Activated CD8-positive, alpha-beta memory T cell treated with anti-CD3 and anti-CD28 coated beads for 4 hours (primary cell): ENCODE measurements around the gene ANKDD1A.

Experiments
- DNase-seq, 2 donors: peaks; one replicate each; pipeline ENCODE4 v3.0.0-alpha.2; 2020; ENCODE audit warnings: low read depth in 2 of 2

ANKDD1A gene

GRCh38 chr15:64911311-64912186 lies at the start of gene ANKDD1A:
ANKDD1A (plus strand) TSS chr15:64911902; CDS start chr15:64911931, 29 bp downstream.
- no peak for DNase-seq

DNA sequence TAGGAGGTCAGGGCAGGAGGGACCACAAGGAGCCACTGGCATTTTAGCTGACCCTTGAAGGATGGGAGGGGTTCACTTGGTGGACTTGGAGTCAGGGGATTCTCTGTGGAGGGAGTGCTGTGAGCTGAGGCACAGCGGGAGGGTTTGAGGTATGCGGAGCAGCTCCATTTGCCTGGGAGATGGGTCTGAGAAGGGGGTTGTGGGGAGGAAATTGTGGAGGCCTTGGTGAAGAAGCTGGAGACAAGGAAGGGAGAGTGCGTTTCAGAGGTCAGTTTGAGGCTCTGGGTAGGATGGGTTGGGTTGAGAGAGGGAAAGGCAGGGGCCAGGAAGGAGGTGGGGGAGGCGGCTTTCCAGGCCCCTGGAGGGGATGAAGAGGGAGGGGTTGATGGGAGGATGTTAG lies 49.7 kb upstream of the ANKDD1A start:
- no peak for DNase-seq

DNA sequence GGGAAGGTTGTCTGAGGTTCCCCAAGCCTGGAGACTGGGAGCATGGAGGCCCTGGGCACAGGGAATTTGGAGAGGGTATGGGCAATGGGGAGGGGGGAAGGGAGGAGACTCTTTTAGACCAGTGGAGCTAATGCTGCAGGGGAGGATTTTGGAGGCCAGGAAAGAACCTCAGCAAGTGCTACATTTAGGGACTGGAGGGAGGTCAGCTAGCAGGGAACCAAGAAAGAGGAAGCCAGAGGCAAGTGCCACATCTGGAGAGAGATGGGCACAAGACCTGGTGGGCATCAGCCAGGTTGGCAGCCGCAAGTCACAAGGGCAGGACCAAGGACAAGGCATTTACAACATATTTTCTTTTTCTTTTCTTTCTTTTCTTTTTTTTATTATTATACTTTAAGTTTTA lies 49.3 kb upstream of the ANKDD1A start:
- DNase-seq = no peak

DNA sequence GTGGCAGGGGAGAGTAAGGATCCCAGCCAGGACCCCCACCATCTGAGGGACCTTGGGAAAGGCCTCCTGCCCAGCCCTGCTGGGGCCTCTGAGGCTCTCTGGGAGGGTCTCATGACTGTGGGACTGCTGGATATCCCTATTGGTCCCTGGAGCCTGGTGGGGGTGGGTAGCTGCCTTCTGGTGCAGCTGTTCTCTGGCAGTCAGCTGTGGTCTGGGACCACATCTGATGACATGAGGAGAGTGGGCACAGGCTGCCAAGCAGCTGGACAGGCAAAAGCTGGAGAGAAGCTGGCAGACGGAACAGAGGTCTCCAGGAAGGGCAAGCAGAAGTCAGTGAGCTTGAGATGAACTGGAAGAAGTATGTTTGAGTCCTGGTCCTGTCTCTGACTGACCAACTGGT lies 47.6 kb upstream of the ANKDD1A start:
- DNase-seq = no peak

DNA sequence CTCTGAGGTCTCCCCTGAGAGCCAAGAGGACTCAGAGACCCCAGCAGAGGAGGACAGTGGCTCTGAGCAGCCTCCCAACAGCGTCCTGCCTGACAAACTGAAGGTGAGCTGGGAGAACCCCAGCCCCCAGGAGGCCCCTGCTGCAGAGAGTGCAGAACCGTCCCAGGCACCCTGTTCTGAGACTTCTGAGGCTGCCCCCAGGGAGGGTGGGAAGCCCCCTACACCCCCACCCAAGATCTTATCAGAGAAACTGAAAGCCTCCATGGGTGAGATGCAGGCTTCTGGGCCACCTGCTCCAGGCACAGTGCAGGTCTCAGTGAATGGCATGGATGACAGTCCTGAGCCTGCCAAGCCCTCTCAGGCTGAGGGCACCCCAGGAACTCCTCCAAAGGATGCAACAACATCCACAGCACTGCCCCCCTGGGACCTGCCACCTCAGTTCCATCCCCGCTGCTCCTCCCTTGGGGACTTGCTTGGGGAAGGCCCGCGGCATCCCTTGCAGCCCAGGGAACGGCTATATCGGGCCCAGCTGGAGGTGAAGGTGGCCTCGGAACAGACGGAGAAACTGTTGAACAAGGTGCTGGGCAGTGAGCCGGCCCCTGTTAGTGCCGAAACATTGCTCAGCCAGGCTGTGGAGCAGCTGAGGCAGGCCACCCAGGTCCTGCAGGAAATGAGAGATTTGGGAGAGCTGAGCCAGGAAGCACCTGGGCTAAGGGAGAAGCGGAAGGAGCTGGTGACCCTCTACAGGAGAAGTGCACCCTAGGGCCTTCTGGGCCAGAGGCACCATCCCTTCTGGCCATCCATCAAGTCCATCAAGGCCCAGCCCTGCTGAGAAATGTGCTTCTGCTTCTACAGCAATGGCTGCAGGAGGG lies 46.3 kb upstream of the ANKDD1A start:
- no peak for DNase-seq

- no peak for DNase-seq
Measured at GRCh38 chr15:64865998-64866520, 45.6 kb upstream of the ANKDD1A start.

- no peak for DNase-seq
Measured at GRCh38 chr15:64869501-64869900, 42.2 kb upstream of the ANKDD1A start.

DNA sequence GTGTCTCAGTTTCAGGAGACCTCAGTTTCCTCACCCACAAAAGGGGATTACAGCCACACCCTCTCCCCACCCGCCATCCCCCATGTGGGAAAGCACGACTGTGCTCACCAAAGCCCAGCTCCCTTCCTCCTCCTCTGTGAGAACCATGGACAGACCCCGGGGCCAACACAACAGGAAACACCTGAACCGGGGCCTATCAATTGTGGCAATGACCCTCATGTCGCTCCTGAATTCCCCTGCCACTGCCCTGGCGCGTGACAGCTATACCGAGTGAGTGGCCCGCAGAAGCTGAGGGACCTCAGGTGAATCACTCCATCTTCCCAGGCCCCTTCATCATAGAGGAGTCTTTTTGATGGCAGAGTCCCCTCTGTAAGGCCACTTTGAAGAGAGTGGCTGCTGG lies 41.3 kb upstream of the ANKDD1A start:
- no peak for DNase-seq

- no peak for DNase-seq
Measured at GRCh38 chr15:64875641-64876223, 36.0 kb upstream of the ANKDD1A start.

DNA sequence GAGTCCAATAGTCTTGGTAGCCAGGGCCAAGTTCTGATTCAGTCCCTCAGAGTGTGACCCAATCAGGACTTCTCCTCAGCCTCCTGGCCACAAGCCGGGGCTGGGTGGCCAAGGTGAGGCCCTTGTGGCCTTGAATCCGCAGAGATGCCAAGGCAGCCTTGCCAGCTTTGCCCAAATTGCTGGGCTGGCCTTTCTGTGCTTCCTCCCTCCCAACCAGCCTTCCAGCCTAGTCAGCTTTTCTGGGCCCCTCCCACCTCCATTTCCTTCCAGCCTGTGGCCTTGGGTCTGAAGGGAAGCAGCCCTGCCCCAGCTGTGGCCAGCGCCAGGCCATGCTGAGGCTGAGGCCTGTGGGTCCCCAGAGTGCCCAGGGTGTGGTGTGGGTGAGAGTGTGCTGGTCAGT lies 34.3 kb upstream of the ANKDD1A start:
- no peak for DNase-seq

DNA sequence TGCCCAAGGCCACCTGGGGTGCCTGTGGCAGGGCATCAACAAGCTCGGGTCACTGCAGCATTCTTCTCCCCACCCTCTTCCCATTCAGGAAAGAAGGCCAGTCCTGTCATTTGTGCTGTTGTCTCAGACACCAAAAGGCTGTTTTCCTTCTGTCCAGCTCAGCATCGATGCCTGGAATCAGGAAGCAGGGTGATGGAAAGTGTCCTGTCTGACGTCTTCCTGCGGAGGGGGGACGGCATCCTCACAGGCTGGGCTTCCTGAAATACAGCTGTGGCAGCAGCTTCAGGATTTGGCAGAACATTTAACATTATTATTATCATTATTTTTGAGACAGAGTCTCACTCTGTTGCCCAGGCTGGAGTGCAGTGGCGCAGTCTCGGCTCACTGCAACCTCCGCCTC lies 33.0 kb upstream of the ANKDD1A start:
- DNase-seq = no peak

GRCh38 chr15:64883100-64883581 lies 28.6 kb upstream of the ANKDD1A start:
- no peak for DNase-seq

DNA sequence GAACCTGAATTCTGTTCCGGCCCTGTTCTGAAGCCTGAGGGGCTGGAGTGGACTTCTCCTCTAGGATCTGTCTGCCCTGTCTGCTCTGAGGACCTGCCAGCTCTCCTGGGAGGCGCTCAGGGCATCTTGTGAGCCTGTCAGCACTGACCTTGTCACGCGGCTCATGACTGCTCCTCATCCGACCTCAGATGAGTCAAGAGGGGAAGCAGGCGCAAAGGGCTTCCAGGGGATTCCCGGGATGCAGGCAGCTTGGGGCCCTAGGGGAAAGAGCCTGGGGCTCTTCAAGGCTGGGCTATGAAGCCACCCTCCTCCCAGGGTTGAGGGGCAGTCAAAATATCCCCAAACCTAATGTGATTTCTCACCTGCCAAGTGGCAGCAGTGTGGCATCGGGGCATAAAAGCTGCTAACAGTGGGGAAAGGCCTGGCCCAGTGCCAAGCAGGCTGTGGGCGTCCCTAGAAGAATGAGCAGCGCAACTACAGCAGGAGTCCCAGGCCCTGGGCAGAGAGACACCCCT lies 27.6 kb upstream of the ANKDD1A start:
- peak; percentile 66 to 67 for DNase-seq

- no peak for DNase-seq
Measured at GRCh38 chr15:64884679-64885078, 27.0 kb upstream of the ANKDD1A start.

DNA sequence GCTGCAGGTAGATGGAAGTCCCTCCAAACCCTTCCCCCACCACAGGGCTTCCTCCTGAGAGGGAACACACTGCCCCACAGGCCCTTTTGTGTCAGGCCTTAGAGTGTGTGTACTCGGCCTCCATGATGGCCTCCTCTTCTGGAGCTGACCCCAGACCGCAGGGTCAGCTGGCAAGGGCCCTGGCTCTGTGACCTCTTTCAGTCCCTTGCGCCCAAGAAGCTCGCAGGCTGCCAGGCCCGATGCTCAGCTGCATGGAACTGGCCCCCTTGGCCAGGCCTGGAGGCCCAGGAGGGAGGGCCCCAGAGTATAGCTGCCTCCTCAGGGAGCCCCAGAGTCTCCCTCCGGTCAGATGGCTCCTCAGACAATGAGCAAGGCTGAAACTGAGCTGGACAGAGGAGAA lies 23.4 kb upstream of the ANKDD1A start:
- DNase-seq = no peak

DNA sequence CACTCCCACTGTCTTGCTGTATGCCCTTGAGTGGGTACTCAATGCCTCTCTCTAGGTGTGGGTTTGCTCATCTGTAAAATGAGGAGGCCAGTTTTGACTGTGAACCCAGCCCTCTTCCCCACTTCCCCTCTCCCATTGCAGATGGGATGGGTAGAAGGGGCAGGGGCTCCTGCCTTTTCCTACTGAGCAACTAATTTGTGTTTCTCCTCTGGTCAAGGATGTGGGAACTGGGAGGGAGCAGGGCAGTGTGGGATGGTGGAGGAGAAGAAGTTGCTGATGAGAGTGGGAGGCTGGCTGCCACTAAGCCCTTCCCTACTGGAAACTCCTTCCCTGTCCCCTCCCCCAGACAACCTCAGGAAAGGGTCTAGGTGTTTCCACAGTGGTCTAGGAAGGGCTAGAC lies 20.1 kb upstream of the ANKDD1A start:
- no peak for DNase-seq

GRCh38 chr15:64892847-64893403 lies 18.8 kb upstream of the ANKDD1A start:
- no peak for DNase-seq

DNA sequence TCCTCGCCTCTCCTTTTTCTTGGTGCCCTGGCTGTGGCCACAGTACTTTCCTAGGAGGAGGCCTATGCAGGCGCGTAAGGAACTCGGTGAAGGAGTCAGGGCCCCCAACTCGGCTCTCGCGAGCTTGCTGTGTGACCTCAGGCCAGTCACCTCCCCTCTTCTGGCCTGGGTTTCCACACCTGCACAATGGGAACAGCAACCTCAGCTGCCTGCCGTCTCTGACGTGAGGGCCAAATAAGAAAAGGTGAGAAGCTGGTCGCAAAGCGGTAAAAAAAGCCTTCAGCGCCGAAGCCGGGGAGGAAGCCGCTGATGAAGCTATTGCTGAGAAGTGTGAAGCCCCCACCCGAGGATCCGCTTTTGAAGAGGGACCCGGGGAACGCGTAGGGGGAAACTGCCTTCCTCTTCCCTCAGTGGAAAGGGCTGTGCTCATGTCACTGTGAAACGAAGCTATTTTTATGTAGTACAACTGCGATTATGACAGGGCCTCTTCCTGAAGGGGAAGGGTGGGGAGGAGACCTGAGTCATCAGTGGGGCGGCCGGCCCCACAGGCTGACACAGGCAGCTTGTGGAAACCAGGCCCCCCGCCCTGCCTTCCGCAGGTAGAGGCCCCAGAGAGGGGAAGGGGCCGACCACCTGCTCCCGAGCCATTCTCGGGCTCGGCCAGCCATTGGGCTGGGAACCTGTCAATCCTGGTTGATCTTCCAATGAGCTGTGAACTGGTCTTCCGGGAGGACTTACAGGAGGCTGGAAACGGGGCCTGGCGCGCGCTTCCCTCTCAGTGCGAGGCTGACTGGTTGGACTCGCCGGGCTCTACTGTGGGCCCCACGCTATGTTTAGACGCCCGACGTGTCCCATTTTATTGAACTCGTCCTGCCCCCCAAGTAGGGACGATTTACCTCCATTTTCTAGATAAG lies 18.0 kb upstream of the ANKDD1A start:
- peak; percentile 84 to 94 for DNase-seq

DNA sequence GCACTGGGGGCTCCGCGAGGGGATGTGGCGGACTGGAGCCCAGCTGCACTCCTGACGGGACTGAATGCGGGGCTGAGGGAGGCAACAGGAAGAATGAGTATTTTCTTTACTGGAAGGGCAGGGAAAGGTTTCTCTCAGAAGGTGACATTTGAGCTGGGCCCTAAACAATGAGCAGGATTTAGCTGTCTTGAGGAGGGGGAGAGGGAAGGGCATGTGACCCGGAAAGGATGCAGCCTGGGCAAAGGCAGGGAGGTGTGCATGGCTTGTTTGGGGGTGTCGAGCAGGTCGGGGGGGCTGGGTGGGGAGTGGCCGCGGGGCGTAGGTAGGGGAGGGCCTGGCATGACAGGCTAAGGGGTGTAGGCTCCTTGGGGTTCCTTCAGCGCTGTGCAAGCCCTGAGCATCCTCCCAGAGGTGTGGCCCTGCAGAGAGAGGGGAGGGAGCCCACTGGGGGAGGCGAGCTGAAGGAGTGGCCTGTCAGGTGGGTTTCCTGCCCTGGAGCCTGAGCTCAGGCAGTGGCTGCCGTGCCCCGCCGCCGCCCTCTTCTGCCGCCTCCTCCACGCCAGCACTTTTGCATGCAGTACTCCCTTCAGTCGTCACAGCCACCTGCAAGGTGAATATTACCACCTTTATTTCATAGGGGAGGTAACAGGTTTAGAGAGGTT lies 17.2 kb upstream of the ANKDD1A start:
- DNase-seq = peak; percentile 43 to 49
